NCI-H510A (cell line): ENCODE data around the gene SLC10A3.
A peak's percentile ranks its signal among the peaks of the same experiment; 100 is the strongest.

Experiments used
- DNase-seq: peaks from one replicate; lab custom pipeline; 2025; lab: John Stamatoyannopoulos, UW

The SLC10A3 gene

DNA sequence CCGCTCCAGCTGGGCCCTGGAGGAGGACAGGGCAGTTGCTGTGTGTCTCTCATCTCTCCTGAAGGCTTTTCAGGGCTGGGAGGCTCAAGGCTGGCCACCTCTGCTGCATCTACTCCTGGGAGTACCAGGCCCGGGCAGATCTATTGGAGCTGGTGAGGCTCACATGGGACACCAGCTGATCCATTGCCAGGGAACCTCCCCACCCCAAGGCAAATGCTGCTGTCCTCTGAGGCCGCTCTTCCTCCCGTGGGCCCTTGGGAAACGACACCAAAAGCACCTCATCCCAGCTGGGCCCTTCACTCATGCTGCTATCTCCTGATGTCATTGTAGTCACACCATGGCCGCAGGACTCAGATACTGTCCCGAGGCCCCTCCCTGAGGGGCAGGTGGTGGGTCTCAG is 7.6 kb downstream of the SLC10A3 start:
- no peak for DNase-seq

DNA sequence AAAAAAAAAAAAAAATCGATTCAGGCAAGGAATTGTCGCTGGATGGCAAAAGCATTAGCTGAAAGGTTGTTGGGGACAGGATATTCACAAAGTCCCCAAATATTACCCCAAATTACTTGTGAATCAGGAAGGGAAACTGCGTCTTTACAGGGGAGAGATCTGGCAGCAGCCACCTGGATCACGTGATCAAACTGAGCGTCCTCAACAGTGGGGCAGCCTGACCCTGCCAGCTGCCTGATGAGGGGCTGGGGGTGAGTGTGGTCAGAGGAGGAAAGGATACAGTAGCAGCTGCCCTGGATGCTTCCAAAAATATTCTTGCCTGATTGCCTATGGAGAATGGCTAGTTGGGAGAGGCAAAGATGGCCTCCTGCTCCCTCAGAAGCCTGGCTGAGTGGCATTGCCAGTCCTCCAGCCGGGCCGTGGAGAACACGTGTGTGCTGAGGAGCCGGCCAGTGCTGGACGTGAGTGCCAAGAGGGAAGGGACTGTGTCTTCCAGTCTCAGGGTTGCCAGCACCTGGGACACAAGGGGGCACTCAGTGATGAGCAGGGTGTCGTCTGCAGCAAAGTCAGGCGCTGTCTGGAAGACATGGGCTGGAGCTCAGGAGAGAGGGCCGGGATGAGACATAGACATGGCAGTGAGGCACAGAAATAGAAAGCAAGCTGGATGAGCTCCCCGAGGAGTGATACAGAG is 8.4 kb downstream of the SLC10A3 start:
- DNase-seq: no peak

DNA sequence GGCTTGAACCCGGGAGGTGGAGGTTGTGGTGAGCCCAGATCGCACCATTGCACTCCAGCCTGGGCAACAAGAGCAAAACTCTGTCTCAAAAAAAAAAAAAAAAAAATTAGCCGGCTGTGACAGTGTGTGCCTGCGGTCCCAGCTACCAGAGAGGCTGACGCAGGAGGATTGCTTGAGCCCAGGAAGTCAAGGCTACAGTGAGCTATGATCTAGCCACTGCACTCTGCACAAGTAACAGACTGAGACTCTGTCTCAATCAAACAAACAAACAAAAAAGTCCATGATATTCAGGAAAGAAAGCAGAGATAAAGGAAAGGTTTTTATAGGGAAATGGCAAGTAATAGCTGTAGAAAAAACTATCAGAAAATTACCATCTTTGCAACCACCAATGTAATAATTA is 9.2 kb downstream of the SLC10A3 start:
- no peak for DNase-seq

DNA sequence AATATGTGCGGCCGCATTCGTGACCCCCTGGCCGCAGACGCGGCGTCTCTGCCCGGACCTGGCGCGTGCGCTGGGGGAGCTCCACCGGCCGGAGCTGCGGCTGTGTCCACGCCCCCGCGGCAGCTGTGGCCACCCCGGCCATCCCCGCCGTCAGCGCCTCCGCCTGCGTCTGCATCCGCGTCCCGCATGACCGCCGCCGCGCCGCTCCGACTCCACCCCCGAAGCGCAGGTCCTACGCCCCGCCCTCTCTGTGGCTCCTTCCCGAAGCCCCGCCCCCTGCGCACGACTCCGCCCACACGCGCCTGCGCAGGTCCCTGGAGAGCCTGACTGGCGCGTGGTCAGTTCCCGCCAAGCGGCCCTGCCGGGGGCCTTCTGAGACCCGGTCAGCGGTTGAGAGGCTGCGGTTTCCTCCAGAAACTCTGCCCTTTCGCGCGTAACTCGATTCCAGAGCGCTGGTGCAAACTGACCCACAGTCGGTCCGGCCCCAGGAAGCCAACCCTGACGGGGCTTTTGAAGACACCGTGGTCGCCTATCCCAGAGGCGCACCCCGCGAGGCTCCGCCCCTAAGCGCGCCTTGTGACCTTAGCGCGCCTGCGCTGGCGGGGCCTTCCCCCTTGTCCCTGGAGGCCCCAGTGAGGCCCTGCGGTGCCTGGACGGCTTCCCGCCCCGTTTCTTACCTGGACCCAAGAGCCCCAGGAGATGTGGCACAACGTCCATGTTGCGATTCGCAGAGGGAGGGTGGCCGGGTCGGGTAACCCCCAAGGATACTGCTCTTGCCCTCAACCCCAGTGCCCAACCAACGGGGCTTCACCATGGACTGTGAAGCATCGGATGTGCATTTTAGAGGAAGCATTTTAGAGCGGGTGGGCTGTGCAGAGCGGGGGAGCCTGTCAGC is 11.5 kb downstream of the SLC10A3 start, which contains the start of gene LAGE3:
TSS of gene LAGE3 (minus strand) at position 554 of the 895 bp plus-strand sequence. CDS start at position 188, 366 bp downstream.
- peak; percentile 73 for DNase-seq

DNA sequence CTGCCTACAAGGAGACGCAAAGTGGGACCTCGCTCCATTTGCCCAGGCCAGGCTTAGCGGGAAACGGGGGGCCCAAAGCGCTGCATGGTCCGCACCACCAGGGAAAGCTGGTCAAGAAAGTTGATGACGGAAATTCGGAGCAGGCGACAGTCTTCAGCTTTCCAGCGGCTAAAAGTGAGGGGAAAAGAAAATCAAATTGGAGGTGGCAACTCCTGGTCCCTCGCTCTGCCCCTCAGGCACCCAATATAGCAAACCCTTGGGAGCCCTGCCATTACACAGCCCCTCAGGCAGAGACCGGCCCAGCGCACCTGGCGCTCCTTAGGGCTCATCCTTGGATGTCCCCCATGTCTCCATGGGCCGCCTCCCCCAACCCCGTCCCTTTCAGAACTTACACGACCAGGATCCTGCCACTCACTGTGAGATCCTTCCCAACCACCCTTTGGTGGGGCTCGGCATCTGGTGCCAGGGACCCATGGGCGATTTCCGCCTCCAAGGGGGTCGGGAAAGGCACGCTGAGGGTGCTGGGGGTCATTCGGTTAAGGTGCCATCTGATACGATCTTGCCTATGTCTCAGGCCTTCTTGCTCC is 12.4 kb downstream of the SLC10A3 start:
- no peak for DNase-seq

DNA sequence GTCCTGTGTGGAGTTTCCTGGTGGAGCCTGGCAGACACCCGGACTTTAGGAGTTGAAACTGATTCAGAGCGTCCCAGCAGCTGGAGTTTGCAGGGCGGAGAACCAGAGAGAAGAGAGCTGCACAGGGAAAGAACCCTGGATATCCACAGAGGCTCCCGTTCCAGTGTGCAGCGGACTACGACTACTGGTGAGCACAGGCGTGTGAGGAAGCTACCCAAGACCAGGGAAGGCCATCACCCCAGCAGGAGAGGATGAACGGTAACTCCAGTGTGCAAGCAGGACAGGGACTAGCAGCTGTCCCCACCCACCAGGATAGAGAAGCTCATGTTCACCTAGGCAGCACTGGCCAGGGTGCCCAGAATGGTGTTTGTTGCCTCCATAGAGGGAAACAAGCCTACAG is 13.6 kb downstream of the SLC10A3 start:
- DNase-seq: no peak

DNA sequence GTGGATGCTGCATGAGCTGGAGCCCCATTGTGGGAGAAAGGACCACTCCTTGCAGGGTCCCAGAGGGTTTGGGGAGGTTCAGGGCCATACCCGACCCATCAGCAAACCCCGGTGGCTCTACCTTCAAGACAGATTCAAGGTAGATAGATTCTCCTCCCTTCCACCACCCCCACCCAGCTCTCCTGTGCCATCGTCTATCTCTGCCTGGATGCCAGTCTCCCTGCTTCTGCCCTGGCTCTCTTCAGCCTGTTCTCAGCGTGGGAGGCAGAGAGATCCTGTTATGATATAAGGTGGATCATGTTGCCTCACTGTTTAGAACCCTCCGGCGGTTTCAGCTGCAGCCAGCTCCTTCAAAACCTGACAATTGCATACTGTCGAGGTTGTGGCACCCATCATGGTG is 16.7 kb downstream of the SLC10A3 start:
- DNase-seq: no peak

DNA sequence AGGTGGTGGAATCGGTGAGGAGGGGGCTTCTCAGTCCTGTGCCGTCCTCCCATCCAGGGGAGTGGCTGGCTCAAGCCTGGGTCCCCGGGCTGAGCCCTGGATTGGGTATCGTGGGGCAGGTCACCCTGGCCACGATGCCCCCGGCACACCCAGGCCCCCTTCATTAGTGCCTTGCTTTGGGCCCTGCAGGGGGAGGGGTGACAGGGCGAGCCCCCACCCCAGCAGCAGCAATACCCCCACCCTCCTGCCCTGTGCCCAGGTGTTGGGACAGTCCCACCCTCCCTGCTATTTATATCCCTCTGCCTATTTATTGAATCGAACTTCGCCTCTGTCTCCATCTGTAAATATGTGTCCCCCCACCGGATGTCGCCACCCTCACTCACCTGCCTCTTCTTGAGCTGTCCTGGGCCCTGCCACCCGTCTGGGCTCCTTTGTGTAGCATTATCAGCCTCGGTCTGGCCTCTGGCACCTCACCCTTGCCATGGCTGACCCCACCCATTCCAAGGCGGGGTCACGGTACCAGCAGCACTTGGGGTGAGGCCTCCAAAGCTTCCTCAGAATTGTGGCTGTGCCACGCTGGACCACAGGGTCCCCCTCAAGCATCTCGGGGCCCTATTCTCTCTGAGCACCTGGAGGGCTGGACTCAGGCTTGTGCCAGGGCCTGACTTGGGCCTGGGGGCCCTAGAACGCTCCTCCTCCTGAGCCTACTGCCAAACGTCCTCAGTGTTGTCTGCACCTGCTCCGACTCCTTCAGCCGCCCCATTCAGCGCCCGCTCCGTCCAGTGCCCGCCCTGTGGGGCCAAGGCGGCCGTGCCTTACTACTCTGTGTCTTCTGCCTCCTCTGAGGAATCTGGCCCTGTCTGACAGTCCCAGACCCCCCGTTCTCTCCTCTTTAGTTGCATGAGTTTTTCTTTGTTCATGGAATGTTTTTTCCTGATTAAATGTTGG is 17.5 kb downstream of the SLC10A3 start:
- DNase-seq: no peak

DNA sequence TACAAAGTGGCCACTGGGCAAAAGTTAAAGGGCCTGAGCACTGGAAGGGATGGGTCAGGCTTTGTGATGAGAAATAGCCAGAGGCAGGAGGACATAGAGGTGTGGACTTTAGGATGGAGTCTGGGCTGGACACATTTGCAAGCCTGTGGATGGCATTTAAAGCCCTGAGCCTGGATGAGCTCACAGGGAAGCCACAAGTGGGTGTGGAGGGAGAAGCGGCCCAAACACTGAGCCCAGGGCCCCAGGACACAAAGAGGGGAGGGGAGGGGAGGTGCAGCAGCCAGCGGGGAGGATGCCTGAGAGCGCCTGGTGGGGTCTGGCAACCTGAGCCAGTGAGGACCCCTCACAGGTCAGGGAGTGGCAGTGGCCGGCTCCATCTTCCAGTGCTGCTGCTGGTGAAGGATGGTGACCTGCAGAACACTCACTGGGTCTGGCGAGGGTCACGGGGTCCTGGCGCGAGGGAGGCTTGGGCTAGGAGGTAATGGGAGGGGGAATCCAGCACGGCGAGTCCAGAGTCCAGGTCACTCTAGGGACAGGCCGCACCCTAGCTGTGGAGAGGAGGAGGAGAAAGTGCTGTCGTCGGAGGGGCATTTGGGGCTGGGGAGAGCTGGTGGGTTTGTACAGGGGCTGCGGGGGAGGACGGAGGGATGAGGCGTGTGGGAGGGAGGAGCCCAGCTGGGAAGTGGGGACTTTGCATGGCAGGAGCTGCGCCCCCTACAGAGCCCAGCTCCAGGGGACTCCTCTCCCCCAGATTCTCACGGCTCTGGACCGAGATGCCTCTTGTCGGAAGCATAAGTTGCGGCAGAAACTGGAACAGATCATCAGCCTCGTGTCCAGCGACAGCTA is 18.4 kb downstream of the SLC10A3 start:
- DNase-seq: no peak

DNA sequence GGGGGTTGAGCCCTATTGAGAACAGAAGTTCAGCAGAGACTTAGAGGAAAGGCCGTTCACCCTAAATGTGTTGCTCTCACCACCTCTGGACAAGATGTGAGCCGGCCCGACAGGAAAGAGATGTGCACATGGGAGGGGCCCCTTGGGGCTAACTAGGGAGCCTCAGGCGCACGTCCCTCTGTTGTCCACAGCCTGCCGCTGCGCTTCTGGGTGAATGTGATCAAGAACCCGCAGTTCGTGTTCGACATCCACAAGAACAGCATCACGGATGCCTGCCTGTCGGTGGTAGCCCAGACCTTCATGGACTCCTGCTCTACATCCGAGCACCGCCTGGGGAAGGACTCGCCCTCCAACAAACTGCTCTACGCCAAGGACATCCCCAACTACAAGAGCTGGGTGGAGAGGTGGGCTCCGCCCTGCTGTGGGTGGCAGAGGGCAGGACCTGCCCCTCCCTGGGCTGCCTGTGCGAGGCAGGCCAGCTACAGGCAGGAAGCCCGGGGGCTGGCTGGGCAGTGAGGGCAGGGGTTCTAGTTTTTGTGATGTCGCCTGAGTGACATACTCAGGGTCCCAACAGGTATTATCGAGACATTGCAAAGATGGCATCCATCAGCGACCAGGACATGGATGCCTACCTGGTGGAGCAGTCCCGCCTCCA is 19.4 kb downstream of the SLC10A3 start:
- DNase-seq: no peak

DNA sequence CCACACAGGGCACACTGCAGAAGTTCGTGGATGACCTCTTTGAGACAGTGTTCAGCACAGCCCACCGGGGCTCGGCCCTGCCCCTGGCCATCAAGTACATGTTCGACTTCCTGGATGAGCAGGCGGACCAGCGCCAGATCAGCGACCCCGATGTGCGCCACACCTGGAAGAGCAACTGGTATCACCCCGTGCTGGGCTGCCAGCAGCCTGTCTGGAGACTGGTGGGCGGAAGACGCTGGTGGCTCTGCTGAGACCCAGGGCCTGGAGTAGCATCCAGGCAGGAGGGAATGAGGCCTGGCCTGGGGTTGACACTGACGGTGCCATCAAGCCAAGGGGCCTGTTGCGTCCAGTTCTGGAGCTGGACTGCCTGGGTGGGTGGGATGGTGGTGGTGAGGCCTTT is 20.0 kb downstream of the SLC10A3 start:
- DNase-seq: no peak

DNA sequence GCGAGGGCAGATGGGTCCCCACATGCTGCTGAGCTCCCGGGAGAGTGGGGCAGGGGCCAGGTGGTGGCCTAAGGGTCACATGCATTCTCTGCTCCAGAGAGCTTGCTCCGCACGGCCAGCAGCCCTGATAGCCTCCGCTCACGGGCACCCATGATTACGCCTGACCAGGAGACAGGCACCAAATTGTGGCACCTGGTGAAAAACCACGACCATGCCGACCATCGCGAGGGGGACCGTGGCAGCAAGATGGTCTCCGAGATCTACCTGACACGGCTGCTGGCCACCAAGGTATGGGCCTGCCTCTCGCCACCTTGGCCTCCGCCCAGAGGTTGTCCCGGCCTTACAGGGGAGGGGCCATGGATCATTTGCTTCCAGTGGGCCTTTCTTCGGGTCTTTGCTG is 20.5 kb downstream of the SLC10A3 start:
- no peak for DNase-seq

DNA sequence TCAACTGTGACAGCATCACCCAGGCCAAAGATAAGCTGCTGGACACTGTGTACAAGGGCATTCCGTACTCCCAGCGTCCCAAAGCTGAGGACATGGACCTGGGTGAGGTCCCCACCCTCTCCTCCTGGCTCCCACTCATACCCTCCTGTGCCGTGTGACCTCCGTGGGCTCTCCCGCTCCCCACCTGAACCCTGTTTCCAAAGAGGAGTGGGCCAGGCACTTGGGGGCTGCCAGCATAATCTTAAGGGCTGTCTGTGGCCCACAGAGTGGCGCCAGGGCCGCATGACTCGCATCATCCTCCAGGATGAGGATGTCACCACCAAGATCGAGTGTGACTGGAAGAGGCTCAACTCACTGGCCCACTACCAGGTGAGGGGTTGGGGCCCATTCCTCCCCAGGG is 21.3 kb downstream of the SLC10A3 start:
- DNase-seq: no peak

DNA sequence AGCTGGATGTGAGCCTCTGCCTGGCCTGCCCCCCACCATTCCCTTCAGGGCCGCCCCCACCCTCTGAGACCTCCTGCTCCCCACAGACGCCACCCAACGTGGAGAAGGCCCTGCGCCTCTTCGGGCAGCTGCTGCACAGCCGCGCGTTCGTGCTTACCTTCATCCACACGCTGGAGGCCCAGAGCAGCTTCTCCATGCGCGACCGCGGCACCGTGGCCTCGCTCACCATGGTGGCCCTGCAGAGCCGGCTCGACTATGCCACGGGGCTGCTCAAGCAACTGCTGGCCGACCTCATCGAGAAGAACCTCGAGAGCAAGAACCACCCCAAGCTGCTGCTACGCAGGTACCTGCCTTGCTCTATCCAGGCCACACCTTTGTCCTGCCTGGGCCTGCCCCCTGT is 22.2 kb downstream of the SLC10A3 start:
- no peak for DNase-seq

DNA sequence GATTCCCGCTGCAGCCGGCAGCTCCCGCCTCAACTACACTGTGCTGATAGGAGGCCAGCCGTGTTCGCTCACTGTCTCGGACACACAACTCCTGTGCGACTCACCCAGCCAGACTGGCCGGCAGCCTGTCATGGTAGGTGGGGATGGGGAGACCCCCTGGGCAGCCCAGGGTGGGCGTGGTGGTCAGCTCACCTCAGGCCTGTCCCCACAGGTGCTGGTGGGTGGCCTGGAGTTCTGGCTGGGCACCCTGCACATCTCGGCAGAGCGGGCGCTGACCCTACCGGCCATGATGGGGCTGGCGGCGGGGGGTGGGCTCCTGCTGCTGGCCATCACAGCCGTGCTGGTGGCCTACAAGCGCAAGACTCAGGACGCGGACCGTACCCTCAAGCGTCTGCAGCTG is 22.9 kb downstream of the SLC10A3 start:
- DNase-seq: no peak

DNA sequence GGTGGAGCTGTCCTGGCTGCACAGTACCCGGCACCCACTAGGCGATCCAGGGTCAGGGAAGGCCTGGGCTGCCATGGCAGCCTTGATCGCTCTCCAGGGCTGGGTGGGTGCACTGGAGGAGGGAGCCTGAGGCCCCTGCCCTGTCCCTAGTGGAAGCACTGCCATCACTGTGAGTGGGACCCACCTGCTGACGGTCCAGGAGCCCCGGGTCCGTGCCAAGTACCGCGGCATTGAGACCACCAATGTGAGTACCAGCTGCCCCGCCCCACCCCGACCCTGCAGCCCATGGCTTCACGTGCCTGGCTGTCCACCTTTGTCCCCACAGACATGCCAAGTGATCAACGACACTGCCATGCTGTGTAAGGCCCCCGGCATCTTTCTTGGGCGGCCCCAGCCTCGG is 23.5 kb downstream of the SLC10A3 start:
- no peak for DNase-seq

DNA sequence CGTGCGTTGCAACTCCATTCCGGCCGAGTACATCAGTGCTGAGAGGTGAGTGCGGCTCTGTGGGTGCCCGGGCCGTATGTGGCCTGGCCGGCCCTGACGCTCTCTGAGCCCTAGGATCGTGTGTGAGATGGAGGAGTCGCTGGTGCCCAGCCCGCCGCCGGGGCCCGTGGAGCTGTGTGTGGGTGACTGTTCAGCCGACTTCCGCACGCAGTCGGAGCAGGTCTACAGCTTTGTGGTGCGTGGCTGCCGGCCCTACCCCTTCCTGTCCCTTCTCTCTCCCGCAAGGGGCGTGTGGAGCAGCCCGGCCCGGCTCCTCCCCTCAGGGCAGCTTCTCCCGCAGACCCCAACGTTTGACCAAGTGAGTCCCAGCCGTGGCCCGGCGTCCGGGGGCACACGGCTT is 24.4 kb downstream of the SLC10A3 start:
- no peak for DNase-seq

DNA sequence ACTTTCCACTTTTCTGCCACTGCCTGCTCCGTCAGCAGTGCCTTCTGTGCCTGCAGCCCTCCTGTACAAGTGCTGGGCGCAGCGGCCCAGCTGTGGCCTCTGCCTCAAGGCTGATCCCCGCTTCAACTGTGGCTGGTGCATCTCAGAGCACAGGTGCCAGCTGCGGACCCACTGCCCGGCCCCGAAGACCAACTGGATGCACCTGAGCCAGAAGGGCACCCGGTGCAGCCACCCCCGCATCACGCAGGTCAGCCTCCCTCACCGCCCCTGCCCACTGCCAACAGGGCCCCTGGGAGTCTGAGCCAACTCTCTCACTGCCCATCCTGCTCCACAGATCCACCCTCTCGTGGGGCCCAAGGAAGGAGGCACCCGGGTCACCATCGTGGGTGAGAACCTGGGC is 24.8 kb downstream of the SLC10A3 start:
- DNase-seq: no peak

DNA sequence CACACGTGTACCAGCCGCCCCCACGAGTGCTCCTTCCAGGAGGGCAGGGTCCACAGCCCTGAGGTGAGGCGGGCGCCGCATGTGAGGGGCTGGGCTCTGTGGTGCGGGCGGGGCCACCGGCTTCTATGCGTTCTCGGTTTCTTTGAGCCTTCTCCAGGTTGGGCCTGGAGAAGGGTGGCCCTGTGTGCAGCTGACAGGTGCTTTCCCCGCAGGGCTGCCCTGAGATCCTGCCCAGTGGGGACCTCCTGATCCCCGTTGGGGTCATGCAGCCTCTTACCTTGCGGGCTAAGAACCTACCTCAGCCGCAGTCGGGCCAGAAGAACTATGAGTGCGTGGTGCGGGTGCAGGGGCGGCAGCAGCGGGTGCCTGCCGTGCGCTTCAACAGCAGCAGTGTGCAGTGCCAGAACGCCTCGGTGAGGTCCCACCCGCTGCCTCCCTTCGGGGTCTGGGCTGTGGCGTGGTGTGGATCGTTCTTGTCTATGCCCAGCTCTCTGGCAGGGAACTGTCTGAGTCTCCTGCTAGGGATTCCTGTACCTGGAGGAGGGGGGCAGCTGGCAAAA is 25.5 kb downstream of the SLC10A3 start:
- DNase-seq: no peak

DNA sequence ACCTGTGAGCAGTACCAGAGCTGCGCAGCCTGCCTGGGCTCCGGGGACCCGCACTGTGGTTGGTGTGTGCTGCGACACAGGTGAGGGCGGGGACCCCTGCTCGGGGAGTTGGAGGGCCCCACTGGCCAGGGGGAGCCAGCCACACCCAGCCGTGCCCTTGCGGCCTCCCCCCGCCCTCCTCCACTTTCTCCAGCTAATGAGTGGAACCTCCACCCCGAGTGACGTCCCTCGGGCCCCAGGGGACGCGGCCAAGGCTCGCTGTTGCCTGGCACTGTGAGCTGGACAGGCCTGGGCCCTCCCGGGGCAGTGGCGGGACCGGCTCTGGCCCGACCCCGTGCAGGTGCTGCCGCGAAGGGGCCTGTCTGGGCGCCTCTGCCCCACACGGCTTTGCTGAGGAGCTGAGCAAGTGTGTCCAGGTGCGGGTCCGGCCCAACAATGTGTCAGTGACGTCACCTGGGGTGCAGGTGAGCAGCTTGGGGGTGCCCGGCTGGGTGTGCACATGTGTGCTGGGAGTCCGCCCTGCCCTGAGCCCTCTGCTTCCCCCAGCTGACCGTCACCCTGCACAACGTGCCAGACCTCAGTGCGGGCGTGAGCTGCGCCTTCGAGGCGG is 26.7 kb downstream of the SLC10A3 start:
- DNase-seq: no peak
